Frontal cortex (tissue), 4 donors: ENCODE measurements around the gene BTLA. TPM values are rescaled to one million over a fixed set of nuclear protein-coding genes. Genes with fewer than 3 reads are reported as not detected.
"Not testable (repeated sequence)": the region's sequence is repeated elsewhere in the genome, so short reads cannot be mapped to it uniquely, and the experiment has no call there.

Experiments
- DNase-seq, 2 donors: peaks; one replicate each; pipeline ENCODE4 v3.0.0; 2012; ENCODE audit warnings: low spot score in 2 of 2
- FAIRE-seq: peaks from 2 replicates; lab custom pipeline; 2012; peaks lifted over from hg19 to GRCh38; lab: Jason Lieb, UNC
- total RNA-seq: library from RNA; depleted of rRNA; stranded (reverse); fragments of >200 nt; gene quantifications from one replicate; pipeline ENCODE4 v1.2.3, GENCODE V29; 2014
- donor health status: control.
- donor health status: control.
- donor health status: control.

Gene BTLA
- total RNA-seq, 1 donor from 2014 or later = under 0.01 TPM

DNA sequence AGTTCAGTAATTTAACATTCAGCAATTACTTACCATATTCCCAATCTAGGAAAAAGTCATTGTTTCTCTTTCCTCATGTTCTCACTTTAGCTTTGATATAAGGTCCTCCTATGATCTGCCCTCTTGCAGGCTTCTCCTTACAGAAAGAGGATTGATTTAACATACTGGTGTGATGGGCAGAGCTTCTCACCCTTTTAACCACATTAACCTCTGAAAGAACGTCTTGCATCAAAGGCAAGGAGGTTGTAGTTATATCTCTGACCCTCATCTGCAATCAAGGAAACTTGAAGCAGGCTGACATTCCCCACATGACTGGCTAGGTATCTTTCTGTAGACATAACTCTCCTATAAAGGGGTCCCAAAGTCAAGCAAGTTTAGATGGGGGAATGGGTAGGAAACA lies 39.5 kb downstream of the BTLA start:
- DNase-seq (no peak), FAIRE-seq (no peak)

DNA sequence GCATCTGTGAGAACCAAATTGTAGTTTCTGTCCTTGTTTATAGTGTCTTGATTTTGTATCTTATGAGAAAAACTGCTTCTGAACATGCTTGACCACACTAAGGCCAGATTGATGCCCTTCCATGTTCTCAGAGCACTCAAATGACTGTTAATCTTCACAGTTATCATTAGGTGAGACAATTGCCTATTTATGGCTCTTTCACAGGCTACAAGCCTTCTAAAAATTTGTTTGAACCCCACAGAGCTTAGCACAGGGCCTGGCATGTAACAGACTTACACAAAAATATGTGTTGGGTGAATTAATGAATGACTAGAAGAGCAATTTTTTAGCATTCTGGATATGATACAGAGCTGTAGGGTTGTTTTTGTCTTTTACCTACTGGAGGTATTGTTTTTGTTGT lies 43.1 kb downstream of the BTLA start:
- DNase-seq (no peak), FAIRE-seq (no peak)

DNA sequence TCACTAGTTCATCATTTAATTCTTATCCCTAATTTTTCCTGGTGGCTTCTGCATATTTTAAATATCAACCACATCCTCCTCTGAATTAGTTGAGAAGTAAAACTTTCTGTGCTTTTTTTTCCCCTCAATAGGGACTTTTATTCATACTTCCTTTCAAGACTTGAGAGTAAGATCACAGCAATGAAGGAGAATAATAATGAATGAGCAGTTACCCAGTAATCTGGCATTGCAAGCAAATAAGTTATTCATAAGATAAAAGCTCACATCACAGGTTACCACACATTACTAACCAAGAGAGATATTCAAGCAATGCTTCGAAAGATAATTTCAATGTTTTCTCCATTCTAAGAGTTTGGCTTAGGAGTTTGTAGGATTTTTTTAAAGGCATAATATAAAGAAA lies 50.3 kb downstream of the BTLA start:
- no peak for FAIRE-seq
- DNase-seq = no peak

DNA sequence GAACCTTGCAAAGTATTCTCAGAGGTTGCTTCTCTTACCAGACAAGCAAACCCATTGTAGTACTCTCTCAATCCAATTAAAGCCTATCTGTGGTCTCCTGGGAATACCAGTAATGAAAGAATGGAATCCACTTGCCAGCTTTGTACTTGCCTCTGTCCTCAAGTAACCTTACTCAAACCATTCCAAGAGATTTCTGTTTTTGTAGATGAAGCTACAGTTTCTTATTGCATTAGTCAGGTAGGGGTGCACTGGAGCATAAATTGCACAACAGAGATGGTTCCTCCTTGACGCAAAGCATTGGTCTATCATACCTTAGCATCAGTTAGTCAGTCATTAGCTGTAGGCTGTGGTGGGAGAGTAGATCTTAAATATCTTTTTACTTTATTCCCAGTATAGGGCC lies 52.9 kb downstream of the BTLA start:
- FAIRE-seq (no peak), DNase-seq (no peak)

DNA sequence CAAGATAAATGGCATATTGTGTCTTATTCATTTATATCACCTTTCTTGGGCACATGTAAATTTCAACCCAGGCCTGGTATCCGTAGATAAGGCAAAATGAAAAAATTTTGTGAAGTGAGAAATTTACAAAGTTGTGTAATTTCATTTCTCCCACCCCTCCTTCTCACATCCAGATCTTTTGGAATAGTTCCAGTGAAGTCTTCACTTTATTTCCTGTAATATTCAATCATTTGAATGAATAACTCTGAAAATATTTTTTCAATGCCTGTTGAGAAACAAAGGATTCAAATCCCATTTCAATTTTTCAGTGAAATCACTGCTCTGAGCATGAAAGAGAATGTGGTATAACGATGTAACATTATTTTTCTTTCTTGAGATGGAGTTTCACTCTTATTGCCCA lies 53.4 kb downstream of the BTLA start:
- no peak for FAIRE-seq

DNA sequence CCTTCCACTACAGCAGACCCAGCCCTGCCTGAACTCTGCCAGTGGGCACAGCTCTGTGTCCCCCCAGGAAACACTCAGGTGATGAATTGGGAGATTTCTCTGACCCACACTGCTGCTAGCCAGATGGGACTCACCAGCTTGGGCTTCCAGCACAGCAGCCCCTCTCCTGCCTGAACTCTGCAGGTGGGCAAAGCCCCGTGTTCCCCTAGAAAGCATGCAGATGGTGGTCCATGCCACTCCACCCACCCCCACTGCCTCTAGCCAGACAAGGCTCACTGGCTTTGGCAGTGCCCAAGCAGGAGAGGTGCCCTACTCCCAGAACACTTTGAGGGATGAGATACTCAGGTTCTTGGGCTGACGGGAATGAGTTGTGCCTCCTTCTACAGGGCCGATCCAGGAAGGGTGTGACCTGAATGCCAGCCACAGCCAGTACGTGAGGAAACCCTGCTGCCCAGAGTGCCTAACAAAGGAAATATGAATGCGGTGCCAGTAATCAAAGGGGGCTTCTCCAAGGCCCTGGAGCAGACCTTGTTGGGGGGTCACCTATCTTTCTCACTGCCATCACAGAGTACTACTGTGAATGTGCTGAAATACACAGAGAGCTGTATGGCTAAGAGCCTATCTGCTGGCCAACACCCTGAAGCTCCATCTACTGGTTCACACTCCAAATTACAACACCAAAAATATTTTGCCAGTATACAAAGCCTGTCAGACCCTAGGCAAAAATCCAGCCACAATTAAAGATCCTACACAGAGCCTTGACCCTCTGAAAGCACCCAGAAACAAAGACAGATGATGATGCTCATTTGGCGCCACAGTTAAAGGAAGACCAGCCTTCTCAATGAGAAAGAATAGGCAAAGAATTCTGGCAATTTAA lies 61.9 kb downstream of the BTLA start:
- no peak for DNase-seq
- FAIRE-seq = no peak

More for the DNA sequence above, 53.4 kb downstream of the BTLA start:
- no peak for DNase-seq

DNA sequence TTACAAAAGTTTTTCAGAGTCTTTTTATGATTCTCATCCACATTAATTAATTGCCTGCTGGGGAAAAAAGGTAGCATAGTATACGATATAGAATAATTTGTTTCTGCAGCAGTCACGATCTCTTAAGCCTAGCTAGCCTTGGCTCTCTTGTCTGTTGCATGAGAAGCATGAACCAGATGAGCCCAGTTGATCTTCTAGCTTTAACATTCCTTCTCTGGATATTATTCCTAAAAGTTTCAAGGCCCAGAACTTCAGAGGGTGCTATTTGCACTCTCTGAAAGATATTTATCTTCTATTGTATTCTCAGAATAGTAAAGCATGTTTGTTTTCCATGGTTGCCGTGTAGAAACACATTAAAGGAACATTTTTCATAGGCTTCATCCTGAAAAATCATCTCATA lies 69.3 kb downstream of the BTLA start:
- DNase-seq (no peak), FAIRE-seq (no peak)

DNA sequence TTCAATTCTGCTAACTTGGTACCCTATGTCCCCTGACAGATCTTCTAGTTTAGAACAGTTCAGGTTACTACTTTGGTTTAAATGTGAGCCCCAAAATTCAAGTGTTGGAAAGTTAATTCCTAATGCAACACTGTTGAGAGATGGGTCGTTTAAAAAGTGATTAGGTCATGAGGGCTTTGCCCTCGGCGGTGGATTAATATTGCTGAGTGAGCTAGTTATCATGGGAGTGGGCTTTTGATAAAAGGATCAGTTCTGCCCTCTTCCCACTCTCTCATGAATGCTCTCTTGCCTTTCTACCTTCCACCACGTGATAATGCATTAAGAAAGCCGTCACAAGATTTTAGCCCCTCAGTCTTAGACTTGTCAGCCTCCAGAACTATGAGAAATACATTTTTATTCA lies 72.1 kb downstream of the BTLA start:
- no peak for DNase-seq
- FAIRE-seq = no peak

DNA sequence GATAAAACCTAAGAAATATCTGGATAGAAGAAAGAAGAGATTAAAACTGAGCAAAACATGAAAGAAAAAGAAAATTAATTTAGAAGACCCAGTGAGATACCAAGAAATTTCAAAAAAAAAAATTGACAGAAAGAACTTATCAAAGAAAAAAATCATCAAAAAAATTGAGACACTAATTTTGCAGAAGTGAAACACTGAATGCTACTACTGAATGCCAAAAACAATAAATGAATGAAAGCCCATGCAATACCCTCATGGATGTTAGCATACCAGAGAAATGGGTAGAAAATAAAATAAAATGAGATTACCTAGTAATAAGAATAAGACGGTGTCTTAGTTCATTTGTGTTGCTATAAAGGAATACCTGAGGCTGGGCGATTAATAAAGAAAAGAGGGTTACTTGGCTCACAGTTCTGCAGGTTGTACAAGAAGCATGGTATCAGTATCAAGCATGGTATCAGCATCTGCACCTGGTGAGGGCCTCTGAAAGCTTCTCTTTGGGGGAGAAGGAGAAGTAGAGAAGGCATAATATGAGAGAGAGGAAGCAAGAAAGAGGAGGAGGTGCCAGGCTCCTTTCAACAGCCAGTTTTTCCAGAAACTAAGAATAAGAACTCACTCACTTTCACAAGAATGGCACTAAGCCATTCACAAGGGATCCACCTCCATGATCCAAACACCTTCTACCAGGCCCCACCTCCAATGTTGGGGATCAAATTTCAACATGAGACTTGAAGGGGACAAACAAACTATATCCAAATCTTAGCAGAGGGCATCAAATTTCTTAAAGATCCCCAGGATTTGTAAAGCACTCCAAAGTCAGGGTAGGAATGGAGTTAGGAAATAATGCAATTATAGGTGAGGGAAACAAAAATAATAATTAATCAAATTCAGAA lies 73.2 kb downstream of the BTLA start:
- no peak for DNase-seq
- no peak for FAIRE-seq

DNA sequence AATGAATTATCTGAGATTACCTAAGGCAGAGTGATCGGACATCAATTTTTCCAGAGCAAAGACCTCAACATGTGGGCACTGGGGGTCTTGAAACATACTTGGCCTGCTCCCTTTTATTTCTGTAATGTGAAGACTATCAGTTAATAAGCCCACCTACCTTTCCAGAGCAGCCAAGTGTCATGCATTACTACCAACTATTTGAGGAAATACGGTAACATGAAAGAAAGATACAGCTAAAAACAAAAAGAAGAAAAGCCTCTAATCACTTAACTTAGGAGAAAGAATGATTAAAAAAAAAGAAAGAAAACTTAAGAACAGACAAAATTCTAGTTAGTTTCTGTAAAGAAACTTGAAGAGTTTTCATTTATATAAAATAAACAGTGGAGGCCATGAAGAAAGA lies 73.9 kb downstream of the BTLA start:
- no peak for FAIRE-seq
- no peak for DNase-seq

DNA sequence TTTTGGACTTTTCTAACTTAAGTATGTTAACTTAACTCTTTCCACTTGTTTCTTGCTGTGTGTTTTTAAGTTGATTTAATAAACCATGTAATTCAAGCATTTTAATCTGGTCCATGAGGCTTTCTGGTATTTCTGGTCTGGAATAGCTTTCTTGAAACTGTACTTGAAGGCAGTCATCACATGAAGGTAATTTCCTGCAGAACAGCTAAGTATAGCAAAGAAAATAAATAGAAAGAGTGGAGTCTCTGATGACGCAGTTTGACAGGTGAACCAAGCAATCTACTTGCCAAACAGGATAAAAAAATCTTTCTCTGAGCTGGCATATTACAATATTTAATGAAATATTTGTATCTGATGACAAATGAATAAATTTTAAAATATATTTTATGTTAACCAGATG lies 74.9 kb downstream of the BTLA start:
- DNase-seq = no peak
- FAIRE-seq = no peak

DNA sequence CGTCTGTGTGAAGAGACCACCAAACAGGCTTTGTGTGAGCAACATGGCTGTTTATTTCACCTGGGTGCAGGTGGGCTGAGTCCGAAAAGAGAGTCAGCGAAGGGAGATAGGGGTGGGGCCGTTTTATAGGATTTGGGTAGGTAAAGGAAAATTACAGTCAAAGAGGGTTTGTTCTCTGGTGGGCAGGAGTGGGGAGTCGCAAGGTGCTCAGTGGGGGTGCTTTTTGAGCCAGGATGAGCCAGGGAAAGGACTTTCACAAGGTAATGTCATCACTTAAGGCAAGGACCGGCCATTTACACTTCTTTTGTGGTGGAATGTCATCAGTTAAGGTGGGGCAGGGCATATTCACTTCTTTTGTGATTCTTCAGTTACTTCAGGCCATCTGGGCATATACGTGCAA lies 76.4 kb downstream of the BTLA start:
- not testable (repeated sequence) for FAIRE-seq, DNase-seq

DNA sequence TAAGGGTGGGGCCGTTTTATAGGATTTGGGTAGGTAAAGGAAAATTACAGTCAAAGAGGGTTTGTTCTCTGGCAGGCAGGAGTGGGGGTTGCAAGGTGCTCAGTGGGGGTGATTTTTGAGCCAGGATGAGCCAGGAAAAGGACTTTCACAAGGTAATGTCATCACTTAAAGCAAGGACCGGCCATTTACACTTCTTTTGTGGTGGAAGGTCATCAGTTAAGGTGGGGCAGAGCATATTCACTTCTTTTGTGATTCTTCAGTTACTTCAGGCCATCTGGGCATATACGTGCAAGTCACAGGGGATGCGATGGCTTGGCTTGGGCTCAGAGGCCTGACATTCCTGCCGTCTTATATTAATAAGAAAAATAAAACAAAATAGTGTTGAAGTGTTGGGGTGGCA lies 80.7 kb downstream of the BTLA start:
- FAIRE-seq, DNase-seq: not testable (repeated sequence)

DNA sequence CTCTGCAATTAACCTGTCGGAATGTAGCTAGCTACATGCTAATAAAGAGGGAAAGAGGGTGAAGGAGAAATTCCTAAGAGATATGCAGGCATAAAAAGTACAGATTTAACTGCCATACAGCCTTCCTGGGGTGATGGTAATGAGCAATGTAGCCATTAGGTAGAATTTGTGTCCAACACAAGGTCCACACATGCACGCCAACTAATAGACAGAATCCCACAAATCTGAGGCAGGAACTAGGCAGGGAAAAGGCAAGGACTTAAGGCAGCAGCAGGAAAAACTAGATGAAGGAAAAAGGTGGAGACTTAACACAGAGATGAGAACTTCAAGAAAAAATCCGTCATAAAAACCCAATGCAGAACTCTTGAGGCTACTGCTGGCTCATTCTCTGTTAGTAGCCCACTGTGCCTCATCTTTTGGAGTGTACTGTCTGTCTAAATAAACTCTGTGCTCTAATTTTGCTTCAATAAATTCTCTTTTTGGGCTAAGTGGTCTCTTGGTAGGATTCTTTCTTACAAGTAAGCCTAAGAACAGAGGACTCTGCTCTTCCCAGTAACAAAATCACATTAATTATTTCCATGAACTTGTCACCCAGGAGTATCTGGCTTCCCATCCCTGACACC lies 81.5 kb downstream of the BTLA start:
- DNase-seq = no peak
- no peak for FAIRE-seq

DNA sequence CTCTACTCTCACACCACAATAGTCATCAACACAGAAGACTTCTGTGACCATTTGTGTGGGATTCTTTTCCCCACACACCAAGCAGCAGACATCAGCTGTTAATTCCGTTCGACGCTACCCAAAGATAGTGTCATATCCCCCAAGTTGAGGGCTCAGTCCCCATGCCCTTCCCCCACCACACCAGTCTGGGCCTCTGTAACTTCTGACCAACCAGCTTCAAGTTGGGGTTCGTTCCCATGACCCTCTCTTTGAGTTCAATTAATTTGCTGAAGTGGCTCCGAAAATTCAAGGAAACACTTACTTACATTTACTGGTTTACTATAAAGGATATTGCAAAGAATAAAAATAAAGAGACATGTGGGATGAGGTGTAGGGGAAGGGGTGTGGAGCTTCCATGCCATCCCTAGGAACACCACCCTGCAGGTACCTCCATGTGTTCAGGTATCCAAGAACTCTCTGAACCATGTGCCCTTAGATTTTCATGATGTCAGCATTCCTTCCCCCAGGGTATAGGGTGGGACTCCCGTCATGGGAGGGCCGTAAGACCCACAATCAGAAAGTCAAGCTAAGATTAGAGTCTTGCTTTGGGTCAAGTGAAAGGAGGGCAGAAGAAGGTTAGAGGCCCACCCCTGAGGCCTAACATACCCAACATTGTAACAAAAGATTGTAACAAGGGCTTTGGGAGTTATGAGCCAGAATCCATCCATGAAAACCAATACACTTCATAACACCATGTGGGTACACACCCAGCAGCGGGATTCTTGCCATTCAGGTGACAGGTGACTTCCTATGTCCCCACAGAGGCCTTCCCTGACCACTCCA lies 82.7 kb downstream of the BTLA start:
- FAIRE-seq (no peak), DNase-seq (no peak)

DNA sequence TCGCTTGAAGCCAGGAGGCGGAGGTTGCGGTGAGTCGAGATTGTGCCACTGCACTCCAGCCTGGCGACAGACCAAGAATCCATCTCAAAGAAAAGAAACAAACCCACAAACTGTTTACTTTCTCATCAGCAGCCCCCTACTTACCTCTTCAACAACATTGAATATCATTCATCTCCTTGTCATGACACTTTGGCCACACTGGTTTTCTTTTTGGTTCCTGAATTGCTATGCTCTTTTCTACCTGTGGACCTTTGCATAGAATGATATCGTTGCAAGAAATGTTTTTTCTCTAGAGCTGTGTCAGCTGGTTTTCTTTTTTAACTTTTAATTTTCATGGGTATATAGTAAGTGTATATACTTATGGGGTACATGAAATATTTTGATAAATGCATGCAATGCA lies 83.9 kb downstream of the BTLA start:
- FAIRE-seq (no peak), DNase-seq (no peak)
